Dermis microvascular lymphatic vessel endothelial cell (primary cell): ENCODE measurements around the gene KCNJ3. TPM values are rescaled to one million over a fixed set of nuclear protein-coding genes. Genes with fewer than 3 reads are reported as not detected.

ENCODE experiments used
- DNase-seq, 2 donors: peaks; one replicate each; pipeline versions ENCODE4 v3.0.0 to v3.0.0-alpha.2; 2010; ENCODE audit warnings: low read depth in 2 of 2
- total RNA-seq: library from RNA; depleted of rRNA; stranded (reverse); fragments of >200 nt; gene quantifications from 2 replicates; pipeline ENCODE4 v1.2.1, GENCODE V29; 2014

Gene KCNJ3
- total RNA-seq: not detected in 2 replicates

- no peak for DNase-seq
Observed at GRCh38 chr2:154698296-154698720, at the start of gene KCNJ3. KCNJ3 (plus strand) TSS chr2:154698695; CDS start chr2:154698776, 81 bp downstream.

GRCh38 chr2:154655499-154655898 is 43.0 kb upstream of the KCNJ3 start:
- no peak for DNase-seq

GRCh38 chr2:154658854-154659253 is 39.6 kb upstream of the KCNJ3 start:
- no peak for DNase-seq

GRCh38 chr2:154664248-154664647 is 34.2 kb upstream of the KCNJ3 start:
- no peak for DNase-seq

- DNase-seq: no peak
Observed at GRCh38 chr2:154670083-154670482, 28.4 kb upstream of the KCNJ3 start.

- DNase-seq: no peak
Observed at GRCh38 chr2:154673694-154674093, 24.8 kb upstream of the KCNJ3 start.

- no peak for DNase-seq
Observed at GRCh38 chr2:154677401-154677800, 21.1 kb upstream of the KCNJ3 start.

- no peak for DNase-seq
Observed at GRCh38 chr2:154681741-154682140, 16.8 kb upstream of the KCNJ3 start.

GRCh38 chr2:154686162-154686561 is 12.3 kb upstream of the KCNJ3 start:
- no peak for DNase-seq

GRCh38 chr2:154688373-154688772 is 10.1 kb upstream of the KCNJ3 start:
- DNase-seq: no peak

- DNase-seq: no peak
Observed at GRCh38 chr2:154689158-154689557, 9.3 kb upstream of the KCNJ3 start.

GRCh38 chr2:154692927-154693326 is 5.6 kb upstream of the KCNJ3 start:
- no peak for DNase-seq

- no peak for DNase-seq
Observed at GRCh38 chr2:154693741-154694340, 4.7 kb upstream of the KCNJ3 start.

- no peak for DNase-seq
Observed at GRCh38 chr2:154694881-154695280, 3.6 kb upstream of the KCNJ3 start.

- DNase-seq: no peak
Observed at GRCh38 chr2:154696369-154696768, 2.1 kb upstream of the KCNJ3 start.

GRCh38 chr2:154696810-154697417 is 1.6 kb upstream of the KCNJ3 start:
- no peak for DNase-seq

GRCh38 chr2:154697418-154698252 is 860 bp upstream of the KCNJ3 start:
- DNase-seq: no peak

- no peak for DNase-seq
Observed at GRCh38 chr2:154698721-154699574, 453 bp downstream of the KCNJ3 start.

GRCh38 chr2:154699575-154699930 is 1.1 kb downstream of the KCNJ3 start:
- no peak for DNase-seq

GRCh38 chr2:154700136-154700535 is 1.6 kb downstream of the KCNJ3 start:
- DNase-seq: no peak

GRCh38 chr2:154704991-154705390 is 6.5 kb downstream of the KCNJ3 start:
- DNase-seq: no peak

GRCh38 chr2:154706660-154707059 is 8.2 kb downstream of the KCNJ3 start:
- no peak for DNase-seq
